ENCODE measurements around the gene THRSP. TPM values are rescaled to one million over a fixed set of nuclear protein-coding genes. Genes with fewer than 3 reads are reported as not detected.

The THRSP gene
- total RNA-seq, 1 experiment from 2014 or later = 0.72 TPM

DNA sequence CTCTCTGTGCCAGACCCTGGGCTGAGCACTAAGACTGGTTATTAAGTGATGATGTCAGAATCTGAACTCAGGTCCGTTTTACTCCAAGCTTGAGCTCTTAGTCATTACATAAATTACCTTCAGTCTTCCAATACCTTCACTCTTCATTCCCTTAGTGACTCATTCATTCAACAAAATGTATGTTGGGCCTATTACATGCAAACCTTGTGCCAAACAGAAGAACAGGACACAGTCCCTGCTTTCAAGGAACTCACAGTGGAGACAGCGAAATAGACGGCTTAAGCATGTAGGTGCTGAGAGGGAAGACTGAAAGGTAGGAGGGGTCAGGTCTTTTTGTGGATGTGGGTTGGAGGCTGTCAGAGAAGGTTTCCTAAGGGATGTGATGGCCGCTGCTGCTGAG, 43.9 kb upstream of the THRSP start:
- Histone ChIP-seq H3K4me1 (replicated peaks; ENCODE audit: insufficient read depth) (peaks cover 10% of the 10 kb centered on the region), H3K4me2 (no peak overlapping the region), H3K27me3 (ENCODE audit: insufficient read depth, low read depth) (no peaks in the 10 kb centered on the region), H3K27ac (no peak overlapping the region), H3K9me3 (ENCODE audit: insufficient read depth, low read depth) (no peaks in the 10 kb centered on the region), H3F3A (ENCODE audit: insufficient read depth, low read depth) (peaks cover 12% of the 10 kb centered on the region; the same call in 1 of the 2 replicates), H2AFZ (no peak overlapping the region), H3K79me2 (ENCODE audit: low read depth) (no peaks in the 10 kb centered on the region), H3K4me3 (no peak overlapping the region), H4K20me1 (ENCODE audit: insufficient read depth) (no peaks in the 10 kb centered on the region), H3K9me2 (ENCODE audit: insufficient read depth) (no peaks in the 10 kb centered on the region), H3K36me3 (ENCODE audit: low read depth) (no peaks in the 10 kb centered on the region)
- no TSS peak for BruUV-seq (replicated peaks)
- intact Hi-C loops (cut with micrococcal nuclease; ENCODE audit: unreplicated experiment) = no loop called here
- peak in 1 of 2 experiments; percentile 79 for DNase-seq
- TF ChIP-seq EZH2 (IDR thresholded peaks at IDR 0.05; ENCODE audit: low read depth) = no peak
- TF ChIP-seq, protein P1, sequence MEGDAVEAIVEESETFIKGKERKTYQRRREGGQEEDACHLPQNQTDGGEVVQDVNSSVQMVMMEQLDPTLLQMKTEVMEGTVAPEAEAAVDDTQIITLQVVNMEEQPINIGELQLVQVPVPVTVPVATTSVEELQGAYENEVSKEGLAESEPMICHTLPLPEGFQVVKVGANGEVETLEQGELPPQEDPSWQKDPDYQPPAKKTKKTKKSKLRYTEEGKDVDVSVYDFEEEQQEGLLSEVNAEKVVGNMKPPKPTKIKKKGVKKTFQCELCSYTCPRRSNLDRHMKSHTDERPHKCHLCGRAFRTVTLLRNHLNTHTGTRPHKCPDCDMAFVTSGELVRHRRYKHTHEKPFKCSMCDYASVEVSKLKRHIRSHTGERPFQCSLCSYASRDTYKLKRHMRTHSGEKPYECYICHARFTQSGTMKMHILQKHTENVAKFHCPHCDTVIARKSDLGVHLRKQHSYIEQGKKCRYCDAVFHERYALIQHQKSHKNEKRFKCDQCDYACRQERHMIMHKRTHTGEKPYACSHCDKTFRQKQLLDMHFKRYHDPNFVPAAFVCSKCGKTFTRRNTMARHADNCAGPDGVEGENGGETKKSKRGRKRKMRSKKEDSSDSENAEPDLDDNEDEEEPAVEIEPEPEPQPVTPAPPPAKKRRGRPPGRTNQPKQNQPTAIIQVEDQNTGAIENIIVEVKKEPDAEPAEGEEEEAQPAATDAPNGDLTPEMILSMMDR (conservative IDR thresholded peaks at IDR 0.05) = no peak
- POLR2A ChIA-PET (ENCODE audit: unreplicated experiment) = no interaction called here
- CTCF ChIA-PET = interaction anchor here (0.6 kb wide), 1 partner anchor 413 kb away, joined by 11 read pairs; no protein-coding TSS in a partner anchor

DNA sequence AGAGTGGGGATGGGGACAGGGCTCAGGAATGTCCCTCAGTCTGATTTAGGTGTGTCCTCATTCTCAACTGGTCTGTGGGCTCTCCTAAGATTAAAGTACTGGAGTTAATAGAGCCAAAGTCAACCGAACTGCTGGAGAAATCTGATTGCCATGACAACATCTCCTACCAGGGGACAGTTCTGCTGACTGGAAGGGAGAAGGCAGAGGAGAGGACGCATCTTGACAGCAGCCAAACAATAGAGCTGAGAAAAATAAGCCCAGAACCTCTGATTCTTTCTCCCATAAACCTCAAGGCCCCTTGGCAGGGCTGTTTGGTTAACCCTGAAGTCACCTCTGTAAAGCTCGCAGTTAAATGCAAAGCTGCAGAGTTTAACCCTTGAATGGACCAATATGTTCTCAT, 43.4 kb upstream of the THRSP start:
- intact Hi-C loops (cut with micrococcal nuclease; ENCODE audit: unreplicated experiment) = no loop called here
- Histone ChIP-seq H3K27ac (no peak overlapping the region), H3K4me2 (no peak overlapping the region), H3F3A (ENCODE audit: insufficient read depth, low read depth) (peaks cover 12% of the 10 kb centered on the region; the same call in 1 of the 2 replicates), H3K27me3 (ENCODE audit: insufficient read depth, low read depth) (no peaks in the 10 kb centered on the region), H2AFZ (no peak overlapping the region), H3K79me2 (ENCODE audit: low read depth) (no peaks in the 10 kb centered on the region), H3K4me3 (no peak overlapping the region), H4K20me1 (ENCODE audit: insufficient read depth) (no peaks in the 10 kb centered on the region), H3K9me3 (ENCODE audit: insufficient read depth, low read depth) (no peaks in the 10 kb centered on the region), H3K36me3 (ENCODE audit: low read depth) (no peaks in the 10 kb centered on the region), H3K9me2 (ENCODE audit: insufficient read depth) (no peaks in the 10 kb centered on the region), H3K4me1 (replicated peaks; ENCODE audit: insufficient read depth) (peaks cover 10% of the 10 kb centered on the region)
- TF ChIP-seq EZH2 (IDR thresholded peaks at IDR 0.05; ENCODE audit: low read depth) = no peak
- TF ChIP-seq, protein P1 (conservative IDR thresholded peaks at IDR 0.05) = no peak
- ChIA-PET CTCF (interaction anchor here (0.5 to 0.6 kb wide), 2 partner anchors 13 to 412 kb away, joined by 3 to 11 read pairs; no protein-coding TSS in a partner anchor), POLR2A (ENCODE audit: unreplicated experiment) (interaction anchor here (0.5 kb wide), 1 partner anchor 39 kb away, joined by 6 read pairs; no protein-coding TSS in a partner anchor)
- peak in 1 of 2 experiments; percentile 41 for DNase-seq
- BruUV-seq (replicated peaks) = no TSS peak

DNA sequence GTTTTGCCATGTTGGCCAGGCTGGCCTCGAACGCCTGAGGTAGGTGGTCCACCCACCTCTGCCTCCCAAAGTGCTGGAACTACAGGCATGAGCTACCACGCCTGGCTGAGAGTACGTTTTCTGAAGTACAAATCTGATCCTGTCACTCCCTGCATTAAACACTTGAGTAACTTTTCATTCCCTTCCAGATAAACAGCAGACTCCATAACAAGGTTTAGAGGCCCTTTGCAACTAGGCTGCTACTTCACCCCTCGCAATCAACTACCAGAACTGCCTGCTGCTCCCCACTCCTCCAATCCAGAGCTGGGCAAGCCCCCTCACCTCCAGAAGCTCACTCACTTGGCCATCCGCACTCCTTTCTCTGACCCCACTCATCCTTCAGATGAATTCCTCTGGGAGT, 42.0 kb upstream of the THRSP start:
- H3K27ac ChIP-seq = no peak overlapping the region
- ChIA-PET CTCF (no interaction called here), POLR2A (ENCODE audit: unreplicated experiment) (interaction anchor here (0.6 kb wide), 1 partner anchor 58 kb away, joined by 6 read pairs; no protein-coding TSS in a partner anchor)
- BruUV-seq (replicated peaks) = no TSS peak
- TF ChIP-seq EZH2 (IDR thresholded peaks at IDR 0.05; ENCODE audit: low read depth) = no peak
- TF ChIP-seq, protein P1 (conservative IDR thresholded peaks at IDR 0.05) = no peak
- intact Hi-C loops (cut with micrococcal nuclease; ENCODE audit: unreplicated experiment) = loop anchor here (1.0 kb wide), 1 partner anchor 26 kb away; no protein-coding TSS in a partner anchor
- H3K4me2 ChIP-seq = no peak overlapping the region
- no peak overlapping the region for H2AFZ ChIP-seq
- H3K36me3 ChIP-seq (ENCODE audit: low read depth) = no peaks in the 10 kb centered on the region
- no peak overlapping the region for H3K4me3 ChIP-seq
- DNase-seq = no peak
- H3K9me3 ChIP-seq (ENCODE audit: insufficient read depth, low read depth) = no peaks in the 10 kb centered on the region
- peaks cover 10% of the 10 kb centered on the region for H3K4me1 ChIP-seq (replicated peaks; ENCODE audit: insufficient read depth)
- H3K9me2 ChIP-seq (ENCODE audit: insufficient read depth) = no peaks in the 10 kb centered on the region
- H4K20me1 ChIP-seq (ENCODE audit: insufficient read depth) = no peaks in the 10 kb centered on the region
- no peaks in the 10 kb centered on the region for H3K79me2 ChIP-seq (ENCODE audit: low read depth)
- H3K27me3 ChIP-seq (ENCODE audit: insufficient read depth, low read depth) = no peaks in the 10 kb centered on the region
- H3F3A ChIP-seq (ENCODE audit: insufficient read depth, low read depth) = peaks cover 12% of the 10 kb centered on the region; the same call in 1 of the 2 replicates

All from PC-9 (cell line).